ENCODE measurements around the gene PLD6.

- TF ChIP-seq CTCF (IDR thresholded peaks at IDR 0.05; ENCODE audit: insufficient read depth, low read length, poor library complexity, severe bottlenecking) (no peak), EZH2phosphoT487 (conservative IDR thresholded peaks at IDR 0.05; ENCODE audit: low read length) (no peak)
These were observed 41.5 kb downstream of the PLD6 start for GRCh38 chr17:17164676-17165075.
